GM23338 (cell line): Measurements from ENCODE around the gene NT5DC3. TPM values are rescaled to one million over a fixed set of nuclear protein-coding genes. Genes with fewer than 3 reads are reported as not detected.

Experiments used
- ATAC-seq: fragments of 200-7000 bp; cut with Tn5 transposase; 3 replicates; pipeline ENCODE4 v1.9.1; 2020
- DNase-seq: peaks from one replicate; pipeline ENCODE4 v3.0.0-alpha.2; 2015; ENCODE audit warnings: low spot score
- H2AFZ ChIP-seq: fragments of 200-600 bp; sonication (generic); 2 replicates; pipeline ENCODE4 v1.8.0; 2016; ENCODE audit warnings: antibody characterized with exemption, mild to moderate bottlenecking, moderate library complexity
- H3F3A ChIP-seq: fragments of 200-600 bp; sonication (generic); replicated peaks from 2 replicates; pipeline ENCODE4 v1.8.0; 2017; ENCODE audit warnings: antibody characterized with exemption, mixed run types, low read depth
- H3K27ac ChIP-seq: fragments of 200-600 bp; sonication (generic); 2 replicates; pipeline ENCODE4 v1.6.1; 2016; ENCODE audit warnings: low read depth
- H3K27me3 ChIP-seq: fragments of 200-600 bp; sonication (generic); 2 replicates; pipeline ENCODE4 v1.8.0; 2016; ENCODE audit warnings: mild to moderate bottlenecking, mixed run types, moderate library complexity; ENCODE audit not compliant: insufficient read depth
- H3K36me3 ChIP-seq: fragments of 200-600 bp; sonication (generic); 2 replicates; pipeline ENCODE4 v1.8.0; 2016; ENCODE audit warnings: mild to moderate bottlenecking; ENCODE audit not compliant: insufficient read depth
- H3K4me1 ChIP-seq: fragments of 200-600 bp; sonication (generic); 2 replicates; pipeline ENCODE4 v1.8.0; 2016; ENCODE audit warnings: mild to moderate bottlenecking, moderate library complexity; ENCODE audit not compliant: insufficient read depth
- H3K4me2 ChIP-seq: fragments of 200-600 bp; sonication (generic); 2 replicates; pipeline ENCODE4 v1.7.1; 2017; ENCODE audit warnings: mixed run types
- H3K4me3 ChIP-seq: fragments of 200-600 bp; sonication (generic); 2 replicates; pipeline ENCODE4 v1.6.1; 2016; ENCODE audit warnings: mixed run types
- H3K79me2 ChIP-seq: fragments of 200-600 bp; sonication (generic); replicated peaks from 2 replicates; pipeline ENCODE4 v1.8.0; 2017; ENCODE audit warnings: mild to moderate bottlenecking; ENCODE audit not compliant: insufficient read depth
- H3K9me2 ChIP-seq: fragments of 200-600 bp; sonication (generic); 2 replicates; pipeline ENCODE4 v1.8.0; 2017; ENCODE audit not compliant: insufficient read depth
- H4K20me1 ChIP-seq: fragments of 200-600 bp; sonication (generic); replicated peaks from 2 replicates; pipeline ENCODE4 v1.8.0; 2017; ENCODE audit warnings: mild to moderate bottlenecking; ENCODE audit not compliant: insufficient read depth
- H3K27ac Mint-ChIP-seq: 2 replicates; pipeline ENCODE4 v1.8.0; 2020; ENCODE audit warnings: inconsistent platforms, mild to moderate bottlenecking, moderate library complexity, mixed read lengths
- H3K27me3 Mint-ChIP-seq: 3 replicates; pipeline ENCODE4 v1.8.0; 2022; ENCODE audit warnings: low read depth, mild to moderate bottlenecking, moderate library complexity, mixed read lengths, inconsistent platforms; ENCODE audit not compliant: insufficient read depth, poor library complexity
- H3K36me3 Mint-ChIP-seq: 3 replicates; pipeline ENCODE4 v1.8.0; 2021; ENCODE audit warnings: low read depth, mild to moderate bottlenecking, inconsistent platforms, moderate library complexity, mixed read lengths
- H3K4me1 Mint-ChIP-seq: 3 replicates; pipeline ENCODE4 v1.8.0; 2020; ENCODE audit warnings: mild to moderate bottlenecking, inconsistent platforms, mixed read lengths
- H3K4me3 Mint-ChIP-seq: 3 replicates; pipeline ENCODE4 v1.8.0; 2021; ENCODE audit warnings: moderate library complexity, mild to moderate bottlenecking, inconsistent platforms, mixed read lengths
- H3K9me3 Mint-ChIP-seq: 3 replicates; pipeline ENCODE4 v1.8.0; 2020; ENCODE audit warnings: moderate library complexity, mild to moderate bottlenecking, inconsistent platforms, mixed read lengths
- CREB1 ChIP-seq: fragments of 250-450 bp; sonication (Bioruptor Pico); IDR thresholded peaks from 2 replicates; pipeline ENCODE4 v1.5.0; 2020; ENCODE audit warnings: low read depth, mild to moderate bottlenecking, moderate library complexity
- EZH2 ChIP-seq: fragments of 200-600 bp; sonication (generic); IDR thresholded peaks from one replicate; pipeline ENCODE4 v1.8.0; 2017; ENCODE audit warnings: antibody characterized with exemption, mild to moderate bottlenecking, low read depth; ENCODE audit not compliant: unreplicated experiment
- JUNB ChIP-seq: IDR thresholded peaks from one replicate; pipeline ENCODE4 v1.6.1; 2016; ENCODE audit warnings: antibody characterized with exemption; ENCODE audit not compliant: unreplicated experiment
- NANOG ChIP-seq: IDR thresholded peaks from 2 replicates; pipeline ENCODE4 v1.6.1; 2016; ENCODE audit warnings: antibody characterized with exemption, borderline replicate concordance
- POLR2AphosphoS5 ChIP-seq: IDR thresholded peaks from 2 replicates; pipeline ENCODE4 v1.6.1; 2016; ENCODE audit warnings: antibody characterized with exemption, low read depth
- ZNF114 ChIP-seq: fragments of 250-450 bp; sonication (Bioruptor Pico); IDR thresholded peaks from 2 replicates; pipeline ENCODE4 v1.5.0; 2020; ENCODE audit warnings: mild to moderate bottlenecking, moderate library complexity
- polyA plus RNA-seq: library from polyadenylated mRNA; unstranded; fragments of >200 nt; fragmentation: Nextera tagmentation; extraction: Ambion mirVana; gene quantifications from 2 replicates; pipeline ENCODE4 v1.2.1, GENCODE V29; 2016
- total RNA-seq: library from RNA; depleted of rRNA; stranded (reverse); fragments of >200 nt; shearing (Covaris generic); gene quantifications from 2 replicates; pipeline ENCODE4 v1.2.3, GENCODE V29; 2014
- TF ChIP-seq, protein P1 (sequence below): fragments of 250-450 bp; sonication (Bioruptor Pico); IDR thresholded peaks from 2 replicates; pipeline ENCODE4 v1.5.0; 2020; ENCODE audit warnings: mild to moderate bottlenecking, moderate library complexity
- TF ChIP-seq, protein P2 (sequence below): IDR thresholded peaks from one replicate; pipeline ENCODE4 v1.6.1; 2018; ENCODE audit warnings: antibody characterized with exemption; ENCODE audit not compliant: unreplicated experiment
- TF ChIP-seq, protein P3 (sequence below): IDR thresholded peaks from 2 replicates; pipeline ENCODE4 v1.6.1; 2016; ENCODE audit warnings: antibody characterized with exemption

NT5DC3 gene
- total and polyA plus RNA-seq, 2 experiments from 2014 or later: 2.2 to 12.5 TPM

DNA sequence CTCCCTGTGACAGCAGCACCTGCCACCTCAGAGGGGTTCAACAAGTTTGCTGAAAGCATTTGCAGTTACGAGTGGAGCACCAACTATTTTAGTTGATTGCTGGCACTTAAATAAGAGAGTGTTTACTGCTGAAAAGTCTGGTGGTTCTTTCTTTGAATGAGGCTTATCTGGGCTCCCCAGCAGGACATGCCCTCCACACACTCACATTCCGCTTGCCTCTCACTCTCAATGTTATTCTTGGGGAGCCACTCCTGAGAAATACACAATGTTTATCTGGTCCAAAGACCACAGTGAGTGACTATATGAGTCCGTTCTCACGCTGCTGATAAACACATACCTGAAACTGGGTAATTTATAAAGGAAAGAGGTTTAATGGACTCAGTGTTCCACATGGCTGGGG lies 31.9 kb downstream of the NT5DC3 start:
- no peaks in the 10 kb centered on the region for H3K27me3 ChIP-seq
- H3K4me3 Mint-ChIP-seq: no peak overlapping the region
- peaks cover 7% of the 10 kb centered on the region for H3K27me3 Mint-ChIP-seq
- peaks cover 7% of the 10 kb centered on the region; the same call in 1 of the 3 replicates for H3K36me3 Mint-ChIP-seq
- H2AFZ ChIP-seq: no peak overlapping the region
- no peaks in the 10 kb centered on the region for H3K9me3 Mint-ChIP-seq
- peaks cover 8% of the 10 kb centered on the region; the same call in 2 of the 3 replicates for H3K4me1 Mint-ChIP-seq
- H3K9me2 ChIP-seq: no peaks in the 10 kb centered on the region
- H3K36me3 ChIP-seq: no peaks in the 10 kb centered on the region; the same call in 1 of the 2 replicates
- H3K79me2 ChIP-seq: no peaks in the 10 kb centered on the region; the same call in 1 of the 2 replicates
- TF ChIP-seq ZNF114 (CRISPR knock-in tag) (no peak), JUNB (no peak), POLR2AphosphoS5 (no peak), EZH2 (no peak), CREB1 (no peak), NANOG (no peak)
- TF ChIP-seq, protein P1, sequence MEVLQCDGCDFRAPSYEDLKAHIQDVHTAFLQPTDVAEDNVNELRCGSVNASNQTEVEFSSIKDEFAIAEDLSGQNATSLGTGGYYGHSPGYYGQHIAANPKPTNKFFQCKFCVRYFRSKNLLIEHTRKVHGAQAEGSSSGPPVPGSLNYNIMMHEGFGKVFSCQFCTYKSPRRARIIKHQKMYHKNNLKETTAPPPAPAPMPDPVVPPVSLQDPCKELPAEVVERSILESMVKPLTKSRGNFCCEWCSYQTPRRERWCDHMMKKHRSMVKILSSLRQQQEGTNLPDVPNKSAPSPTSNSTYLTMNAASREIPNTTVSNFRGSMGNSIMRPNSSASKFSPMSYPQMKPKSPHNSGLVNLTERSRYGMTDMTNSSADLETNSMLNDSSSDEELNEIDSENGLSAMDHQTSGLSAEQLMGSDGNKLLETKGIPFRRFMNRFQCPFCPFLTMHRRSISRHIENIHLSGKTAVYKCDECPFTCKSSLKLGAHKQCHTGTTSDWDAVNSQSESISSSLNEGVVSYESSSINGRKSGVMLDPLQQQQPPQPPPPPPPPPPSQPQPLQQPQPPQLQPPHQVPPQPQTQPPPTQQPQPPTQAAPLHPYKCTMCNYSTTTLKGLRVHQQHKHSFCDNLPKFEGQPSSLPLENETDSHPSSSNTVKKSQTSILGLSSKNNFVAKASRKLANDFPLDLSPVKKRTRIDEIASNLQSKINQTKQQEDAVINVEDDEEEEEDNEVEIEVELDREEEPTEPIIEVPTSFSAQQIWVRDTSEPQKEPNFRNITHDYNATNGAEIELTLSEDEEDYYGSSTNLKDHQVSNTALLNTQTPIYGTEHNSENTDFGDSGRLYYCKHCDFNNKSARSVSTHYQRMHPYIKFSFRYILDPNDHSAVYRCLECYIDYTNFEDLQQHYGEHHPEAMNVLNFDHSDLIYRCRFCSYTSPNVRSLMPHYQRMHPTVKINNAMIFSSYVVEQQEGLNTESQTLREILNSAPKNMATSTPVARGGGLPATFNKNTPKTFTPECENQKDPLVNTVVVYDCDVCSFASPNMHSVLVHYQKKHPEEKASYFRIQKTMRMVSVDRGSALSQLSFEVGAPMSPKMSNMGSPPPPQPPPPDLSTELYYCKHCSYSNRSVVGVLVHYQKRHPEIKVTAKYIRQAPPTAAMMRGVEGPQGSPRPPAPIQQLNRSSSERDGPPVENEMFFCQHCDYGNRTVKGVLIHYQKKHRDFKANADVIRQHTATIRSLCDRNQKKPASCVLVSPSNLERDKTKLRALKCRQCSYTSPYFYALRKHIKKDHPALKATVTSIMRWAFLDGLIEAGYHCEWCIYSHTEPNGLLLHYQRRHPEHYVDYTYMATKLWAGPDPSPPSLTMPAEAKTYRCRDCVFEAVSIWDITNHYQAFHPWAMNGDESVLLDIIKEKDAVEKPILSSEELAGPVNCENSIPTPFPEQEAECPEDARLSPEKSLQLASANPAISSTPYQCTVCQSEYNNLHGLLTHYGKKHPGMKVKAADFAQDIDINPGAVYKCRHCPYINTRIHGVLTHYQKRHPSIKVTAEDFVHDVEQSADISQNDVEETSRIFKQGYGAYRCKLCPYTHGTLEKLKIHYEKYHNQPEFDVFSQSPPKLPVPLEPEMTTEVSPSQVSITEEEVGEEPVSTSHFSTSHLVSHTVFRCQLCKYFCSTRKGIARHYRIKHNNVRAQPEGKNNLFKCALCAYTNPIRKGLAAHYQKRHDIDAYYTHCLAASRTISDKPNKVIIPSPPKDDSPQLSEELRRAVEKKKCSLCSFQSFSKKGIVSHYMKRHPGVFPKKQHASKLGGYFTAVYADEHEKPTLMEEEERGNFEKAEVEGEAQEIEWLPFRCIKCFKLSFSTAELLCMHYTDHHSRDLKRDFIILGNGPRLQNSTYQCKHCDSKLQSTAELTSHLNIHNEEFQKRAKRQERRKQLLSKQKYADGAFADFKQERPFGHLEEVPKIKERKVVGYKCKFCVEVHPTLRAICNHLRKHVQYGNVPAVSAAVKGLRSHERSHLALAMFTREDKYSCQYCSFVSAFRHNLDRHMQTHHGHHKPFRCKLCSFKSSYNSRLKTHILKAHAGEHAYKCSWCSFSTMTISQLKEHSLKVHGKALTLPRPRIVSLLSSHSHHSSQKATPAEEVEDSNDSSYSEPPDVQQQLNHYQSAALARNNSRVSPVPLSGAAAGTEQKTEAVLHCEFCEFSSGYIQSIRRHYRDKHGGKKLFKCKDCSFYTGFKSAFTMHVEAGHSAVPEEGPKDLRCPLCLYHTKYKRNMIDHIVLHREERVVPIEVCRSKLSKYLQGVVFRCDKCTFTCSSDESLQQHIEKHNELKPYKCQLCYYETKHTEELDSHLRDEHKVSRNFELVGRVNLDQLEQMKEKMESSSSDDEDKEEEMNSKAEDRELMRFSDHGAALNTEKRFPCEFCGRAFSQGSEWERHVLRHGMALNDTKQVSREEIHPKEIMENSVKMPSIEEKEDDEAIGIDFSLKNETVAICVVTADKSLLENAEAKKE: no peak
- TF ChIP-seq, protein P2, sequence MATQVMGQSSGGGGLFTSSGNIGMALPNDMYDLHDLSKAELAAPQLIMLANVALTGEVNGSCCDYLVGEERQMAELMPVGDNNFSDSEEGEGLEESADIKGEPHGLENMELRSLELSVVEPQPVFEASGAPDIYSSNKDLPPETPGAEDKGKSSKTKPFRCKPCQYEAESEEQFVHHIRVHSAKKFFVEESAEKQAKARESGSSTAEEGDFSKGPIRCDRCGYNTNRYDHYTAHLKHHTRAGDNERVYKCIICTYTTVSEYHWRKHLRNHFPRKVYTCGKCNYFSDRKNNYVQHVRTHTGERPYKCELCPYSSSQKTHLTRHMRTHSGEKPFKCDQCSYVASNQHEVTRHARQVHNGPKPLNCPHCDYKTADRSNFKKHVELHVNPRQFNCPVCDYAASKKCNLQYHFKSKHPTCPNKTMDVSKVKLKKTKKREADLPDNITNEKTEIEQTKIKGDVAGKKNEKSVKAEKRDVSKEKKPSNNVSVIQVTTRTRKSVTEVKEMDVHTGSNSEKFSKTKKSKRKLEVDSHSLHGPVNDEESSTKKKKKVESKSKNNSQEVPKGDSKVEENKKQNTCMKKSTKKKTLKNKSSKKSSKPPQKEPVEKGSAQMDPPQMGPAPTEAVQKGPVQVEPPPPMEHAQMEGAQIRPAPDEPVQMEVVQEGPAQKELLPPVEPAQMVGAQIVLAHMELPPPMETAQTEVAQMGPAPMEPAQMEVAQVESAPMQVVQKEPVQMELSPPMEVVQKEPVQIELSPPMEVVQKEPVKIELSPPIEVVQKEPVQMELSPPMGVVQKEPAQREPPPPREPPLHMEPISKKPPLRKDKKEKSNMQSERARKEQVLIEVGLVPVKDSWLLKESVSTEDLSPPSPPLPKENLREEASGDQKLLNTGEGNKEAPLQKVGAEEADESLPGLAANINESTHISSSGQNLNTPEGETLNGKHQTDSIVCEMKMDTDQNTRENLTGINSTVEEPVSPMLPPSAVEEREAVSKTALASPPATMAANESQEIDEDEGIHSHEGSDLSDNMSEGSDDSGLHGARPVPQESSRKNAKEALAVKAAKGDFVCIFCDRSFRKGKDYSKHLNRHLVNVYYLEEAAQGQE: no peak
- TF ChIP-seq, protein P3, sequence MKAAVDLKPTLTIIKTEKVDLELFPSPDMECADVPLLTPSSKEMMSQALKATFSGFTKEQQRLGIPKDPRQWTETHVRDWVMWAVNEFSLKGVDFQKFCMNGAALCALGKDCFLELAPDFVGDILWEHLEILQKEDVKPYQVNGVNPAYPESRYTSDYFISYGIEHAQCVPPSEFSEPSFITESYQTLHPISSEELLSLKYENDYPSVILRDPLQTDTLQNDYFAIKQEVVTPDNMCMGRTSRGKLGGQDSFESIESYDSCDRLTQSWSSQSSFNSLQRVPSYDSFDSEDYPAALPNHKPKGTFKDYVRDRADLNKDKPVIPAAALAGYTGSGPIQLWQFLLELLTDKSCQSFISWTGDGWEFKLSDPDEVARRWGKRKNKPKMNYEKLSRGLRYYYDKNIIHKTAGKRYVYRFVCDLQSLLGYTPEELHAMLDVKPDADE: no peak
- 0 out of 2 replicates have a peak, but pooled peaks cover 12% of the 10 kb centered on the region for H4K20me1 ChIP-seq
- DNase-seq (no peak), ATAC-seq (no peak)
- no peak overlapping the region for H3K4me3 ChIP-seq
- no peak overlapping the region for H3K27ac Mint-ChIP-seq
- H3F3A ChIP-seq: no peaks in the 10 kb centered on the region
- H3K27ac ChIP-seq: no peak overlapping the region
- no peak overlapping the region for H3K4me2 ChIP-seq
- no peaks in the 10 kb centered on the region for H3K4me1 ChIP-seq
